GM12878 (cell line): ENCODE measurements around the gene RBPJ.

Experiments used
- CTCF ChIP-seq, 3 experiments: IDR thresholded peaks in 2 of 3; conservative IDR thresholded peaks in 1 of 3; 2 replicates each; pipeline ENCODE4 v1.5.1; 2011; ENCODE audit warnings: low read depth in 3 of 3, low read length in 3 of 3, mild to moderate bottlenecking in 3 of 3, control low read depth in 2 of 3, moderate library complexity in 2 of 3, inconsistent platforms in 1 of 3, mixed read lengths in 1 of 3; ENCODE audit not compliant: control insufficient read depth in 2 of 3, insufficient read depth in 1 of 3; ENCODE audit errors: extremely low read depth in 1 of 3
- EP300 ChIP-seq, 2 experiments: fragments of 150-350 bp in 1 of 2; IDR thresholded peaks; 2 replicates each; pipeline ENCODE4 v1.6.1; 2011 to 2012; ENCODE audit warnings: low read depth in 2 of 2, low read length in 2 of 2, borderline replicate concordance in 1 of 2, improper control_type of control experiment in 1 of 2, inconsistent platforms in 1 of 2; ENCODE audit not compliant: control insufficient read depth in 1 of 2
- POLR2AphosphoS5 ChIP-seq: IDR thresholded peaks from 2 replicates; pipeline ENCODE4 v1.6.1; 2011; ENCODE audit warnings: mild to moderate bottlenecking, low read length, inconsistent platforms
- ZNF274 ChIP-seq: IDR thresholded peaks from one replicate; pipeline ENCODE4 v1.8.0; 2011; ENCODE audit not compliant: insufficient read length, insufficient read depth

- TF ChIP-seq ZNF274 (no peak), EP300 (IDR thresholded peaks at IDR 0.05; ENCODE audit: borderline replicate concordance in 1 of 2, control insufficient read depth in 1 of 2, low read depth in 2 of 2, low read length in 2 of 2) (no peak), POLR2AphosphoS5 (no peak), CTCF (IDR thresholded peaks at IDR 0.05 in 2 of 3, conservative IDR thresholded peaks at IDR 0.05 in 1 of 3; ENCODE audit: control insufficient read depth in 2 of 3, extremely low read depth in 1 of 3, insufficient read depth in 1 of 3, low read depth in 3 of 3, low read length in 3 of 3) (no peak)
Measured at GRCh38 chr4:26402458-26402857, 81.6 kb downstream of the RBPJ start.
